ENCODE measurements around the gene OR2T4.

Gene OR2T4

GRCh38 chr1:248361121-248361715 lies at the start of gene OR2T4:
TSS of gene OR2T4 (plus strand) at chr1:248361665. CDS start at chr1:248361665, 0 bp downstream.
- no peak for TF ChIP-seq NFIC (IDR thresholded peaks at IDR 0.05)
- TF ChIP-seq ZBTB7A (IDR thresholded peaks at IDR 0.05; ENCODE audit: low read depth): no peak
- TF ChIP-seq EGR1 (IDR thresholded peaks at IDR 0.05): no peak
- no peak for TF ChIP-seq TEAD4 (IDR thresholded peaks at IDR 0.05)

GRCh38 chr1:248316796-248317195 lies 44.7 kb upstream of the OR2T4 start:
- TF ChIP-seq NFIC (IDR thresholded peaks at IDR 0.05) (no peak), EP300 (IDR thresholded peaks at IDR 0.05; ENCODE audit: borderline replicate concordance) (no peak)

GRCh38 chr1:248324468-248324867 lies 37.0 kb upstream of the OR2T4 start, which contains the start of gene OR2M7:
TSS of gene OR2M7 (minus strand) at chr1:248324568. CDS start at chr1:248324568, 0 bp downstream.
- TF ChIP-seq NFIC (IDR thresholded peaks at IDR 0.05) (no peak), REST (IDR thresholded peaks at IDR 0.05; ENCODE audit: low read depth) (no peak), MAX (IDR thresholded peaks at IDR 0.05) (no peak), FOXM1 (IDR thresholded peaks at IDR 0.05; ENCODE audit: borderline replicate concordance, low read depth) (no peak), EP300 (IDR thresholded peaks at IDR 0.05; ENCODE audit: borderline replicate concordance) (no peak), YY1 (IDR thresholded peaks at IDR 0.05; ENCODE audit: low read depth) (no peak), EGR1 (IDR thresholded peaks at IDR 0.05) (no peak), TEAD4 (IDR thresholded peaks at IDR 0.05) (no peak), ZBTB7A (IDR thresholded peaks at IDR 0.05; ENCODE audit: low read depth) (no peak), CREB1 (IDR thresholded peaks at IDR 0.05; ENCODE audit: low read depth) (no peak), USF1 (IDR thresholded peaks at IDR 0.05) (no peak), CEBPB (IDR thresholded peaks at IDR 0.05) (no peak), RAD21 (IDR thresholded peaks at IDR 0.05; ENCODE audit: low read depth) (no peak), TAF1 (IDR thresholded peaks at IDR 0.05; ENCODE audit: low read depth) (no peak), TCF12 (IDR thresholded peaks at IDR 0.05; ENCODE audit: low read depth) (no peak)

GRCh38 chr1:248343451-248343850 lies 18.0 kb upstream of the OR2T4 start:
- no peak for TF ChIP-seq REST (IDR thresholded peaks at IDR 0.05; ENCODE audit: low read depth)
- no peak for TF ChIP-seq CREB1 (IDR thresholded peaks at IDR 0.05; ENCODE audit: low read depth)
- TF ChIP-seq CEBPB (IDR thresholded peaks at IDR 0.05): no peak
- TF ChIP-seq MAX (IDR thresholded peaks at IDR 0.05): no peak
- TF ChIP-seq EP300 (IDR thresholded peaks at IDR 0.05; ENCODE audit: borderline replicate concordance): no peak
- no peak for TF ChIP-seq EGR1 (IDR thresholded peaks at IDR 0.05)
- TF ChIP-seq ZBTB7A (IDR thresholded peaks at IDR 0.05; ENCODE audit: low read depth): no peak
- no peak for TF ChIP-seq USF1 (IDR thresholded peaks at IDR 0.05)
- TF ChIP-seq TAF1 (IDR thresholded peaks at IDR 0.05; ENCODE audit: low read depth): no peak
- TF ChIP-seq NFIC (IDR thresholded peaks at IDR 0.05): no peak
- no peak for TF ChIP-seq TEAD4 (IDR thresholded peaks at IDR 0.05)
- TF ChIP-seq YY1 (IDR thresholded peaks at IDR 0.05; ENCODE audit: low read depth): no peak
- TF ChIP-seq TCF12 (IDR thresholded peaks at IDR 0.05; ENCODE audit: low read depth): no peak
- TF ChIP-seq RAD21 (IDR thresholded peaks at IDR 0.05; ENCODE audit: low read depth): no peak
- TF ChIP-seq FOXM1 (IDR thresholded peaks at IDR 0.05; ENCODE audit: borderline replicate concordance, low read depth): no peak

- TF ChIP-seq CEBPB (IDR thresholded peaks at IDR 0.05): no peak
- no peak for TF ChIP-seq MAX (IDR thresholded peaks at IDR 0.05)
- TF ChIP-seq TEAD4 (IDR thresholded peaks at IDR 0.05): no peak
- no peak for TF ChIP-seq FOXM1 (IDR thresholded peaks at IDR 0.05; ENCODE audit: borderline replicate concordance, low read depth)
- TF ChIP-seq RAD21 (IDR thresholded peaks at IDR 0.05; ENCODE audit: low read depth): no peak
- TF ChIP-seq EP300 (IDR thresholded peaks at IDR 0.05; ENCODE audit: borderline replicate concordance): no peak
- no peak for TF ChIP-seq TAF1 (IDR thresholded peaks at IDR 0.05; ENCODE audit: low read depth)
- TF ChIP-seq CREB1 (IDR thresholded peaks at IDR 0.05; ENCODE audit: low read depth): no peak
- no peak for TF ChIP-seq EGR1 (IDR thresholded peaks at IDR 0.05)
- no peak for TF ChIP-seq REST (IDR thresholded peaks at IDR 0.05; ENCODE audit: low read depth)
- TF ChIP-seq YY1 (IDR thresholded peaks at IDR 0.05; ENCODE audit: low read depth): no peak
- no peak for TF ChIP-seq ZBTB7A (IDR thresholded peaks at IDR 0.05; ENCODE audit: low read depth)
- TF ChIP-seq USF1 (IDR thresholded peaks at IDR 0.05): no peak
- TF ChIP-seq TCF12 (IDR thresholded peaks at IDR 0.05; ENCODE audit: low read depth): no peak
- TF ChIP-seq NFIC (IDR thresholded peaks at IDR 0.05): no peak
Measured at GRCh38 chr1:248348475-248348874, 13.0 kb upstream of the OR2T4 start, which contains the start of gene OR14C36. TSS of gene OR14C36 (plus strand) at chr1:248348775. CDS start at chr1:248348775, 0 bp downstream.
